ENCODE results near the gene PGC. TPM values are rescaled to one million over a fixed set of nuclear protein-coding genes. Genes with fewer than 3 reads are reported as not detected.

Gene PGC
- total and polyA plus RNA-seq, 4 donors: 19.2 to 1,394 (median 467) TPM

- no peak for ATAC-seq (ENCODE audit: insufficient read depth, low FRiP score)
- H3K4me3 ChIP-seq: no peak overlapping the region
- H3K36me3 ChIP-seq (ENCODE audit: control insufficient read depth in 4 of 4, insufficient read depth in 4 of 4, low read length in 4 of 4): peaks cover 0 to 5% (median 0%) of the 10 kb centered on the region in 4 donors
- H3K4me1 ChIP-seq (ENCODE audit: control insufficient read depth in 5 of 5, insufficient read depth in 5 of 5, low read length in 5 of 5): peaks cover 0 to 6% (median 5%) of the 10 kb centered on the region in 5 donors
- no peaks in the 10 kb centered on the region for H3K9me3 ChIP-seq (ENCODE audit: control insufficient read depth in 4 of 4, insufficient read depth in 3 of 4, low read length in 3 of 4)
- H3K27ac ChIP-seq (ENCODE audit: low read depth in 1 of 2, low read length in 1 of 2): no peak overlapping the region
- H3K9ac ChIP-seq (ENCODE audit: insufficient read depth in 1 of 2, low read length in 2 of 2): no peak overlapping the region
- no peak for TF ChIP-seq CTCF (IDR thresholded peaks at IDR 0.05; ENCODE audit: control extremely low read depth, extremely low read depth)
- no peak for DNase-seq
- whole genome bisulfite sequencing, 2 donors: 91 to 95% methylated on average over 6 of the region's 6 CpGs
- no peaks in the 10 kb centered on the region for H3K27me3 ChIP-seq (ENCODE audit: control insufficient read depth in 3 of 3, insufficient read depth in 3 of 3, low read length in 2 of 3)
These were observed 51.4 kb downstream of the PGC start for GRCh38 chr6:41695825-41696224.

- peaks cover 0 to 8% (median 0%) of the 10 kb centered on the region in 4 donors for H3K36me3 ChIP-seq (ENCODE audit: control insufficient read depth in 4 of 4, insufficient read depth in 4 of 4, low read length in 4 of 4)
- H3K27ac ChIP-seq (ENCODE audit: low read depth in 1 of 2, low read length in 1 of 2): no peak overlapping the region
- peaks cover 0 to 6% (median 5%) of the 10 kb centered on the region in 5 donors for H3K4me1 ChIP-seq (ENCODE audit: control insufficient read depth in 5 of 5, insufficient read depth in 5 of 5, low read length in 5 of 5)
- WGBS, 2 donors: 80 to 91% methylated on average over 6 of the region's 6 CpGs
- H3K4me3 ChIP-seq: no peak overlapping the region
- no peaks in the 10 kb centered on the region for H3K9me3 ChIP-seq (ENCODE audit: control insufficient read depth in 4 of 4, insufficient read depth in 3 of 4, low read length in 3 of 4)
- H3K27me3 ChIP-seq (ENCODE audit: control insufficient read depth in 3 of 3, insufficient read depth in 3 of 3, low read length in 2 of 3): no peaks in the 10 kb centered on the region
- H3K9ac ChIP-seq (ENCODE audit: insufficient read depth in 1 of 2, low read length in 2 of 2): no peak overlapping the region
- ATAC-seq (ENCODE audit: insufficient read depth, low FRiP score): no peak
- no peak for DNase-seq
- TF ChIP-seq CTCF (IDR thresholded peaks at IDR 0.05; ENCODE audit: control extremely low read depth, extremely low read depth): no peak
These were observed 52.2 kb downstream of the PGC start for GRCh38 chr6:41694815-41695526.

GRCh38 chr6:41693281-41694240 lies 53.6 kb downstream of the PGC start:
- no peak for TF ChIP-seq CTCF (IDR thresholded peaks at IDR 0.05; ENCODE audit: control extremely low read depth, extremely low read depth)
- H3K36me3 ChIP-seq (ENCODE audit: control insufficient read depth in 4 of 4, insufficient read depth in 4 of 4, low read length in 4 of 4): peaks cover 0 to 10% (median 0%) of the 10 kb centered on the region in 4 donors
- DNase-seq: no peak
- no peak for ATAC-seq (ENCODE audit: insufficient read depth, low FRiP score)
- peaks cover 0 to 3% (median 0%) of the 10 kb centered on the region in 5 donors for H3K4me1 ChIP-seq (ENCODE audit: control insufficient read depth in 5 of 5, insufficient read depth in 5 of 5, low read length in 5 of 5)
- no peak overlapping the region for H3K27ac ChIP-seq (ENCODE audit: low read depth in 1 of 2, low read length in 1 of 2)
- no peak overlapping the region for H3K4me3 ChIP-seq
- WGBS, 2 donors: 81 to 84% methylated on average over 10 of the region's 10 CpGs
- no peaks in the 10 kb centered on the region for H3K9me3 ChIP-seq (ENCODE audit: control insufficient read depth in 4 of 4, insufficient read depth in 3 of 4, low read length in 3 of 4)
- no peaks in the 10 kb centered on the region for H3K27me3 ChIP-seq (ENCODE audit: control insufficient read depth in 3 of 3, insufficient read depth in 3 of 3, low read length in 2 of 3)
- H3K9ac ChIP-seq (ENCODE audit: insufficient read depth in 1 of 2, low read length in 2 of 2): no peak overlapping the region

Measured in lung (tissue), 12 donors.